T follicular helper cell (primary cell): ENCODE measurements around the gene TRAF1.

ENCODE experiments used
- DNase-seq: peaks from one replicate; pipeline ENCODE4 v3.0.0-alpha.2; 2020; ENCODE audit warnings: low read depth

The TRAF1 gene

DNA sequence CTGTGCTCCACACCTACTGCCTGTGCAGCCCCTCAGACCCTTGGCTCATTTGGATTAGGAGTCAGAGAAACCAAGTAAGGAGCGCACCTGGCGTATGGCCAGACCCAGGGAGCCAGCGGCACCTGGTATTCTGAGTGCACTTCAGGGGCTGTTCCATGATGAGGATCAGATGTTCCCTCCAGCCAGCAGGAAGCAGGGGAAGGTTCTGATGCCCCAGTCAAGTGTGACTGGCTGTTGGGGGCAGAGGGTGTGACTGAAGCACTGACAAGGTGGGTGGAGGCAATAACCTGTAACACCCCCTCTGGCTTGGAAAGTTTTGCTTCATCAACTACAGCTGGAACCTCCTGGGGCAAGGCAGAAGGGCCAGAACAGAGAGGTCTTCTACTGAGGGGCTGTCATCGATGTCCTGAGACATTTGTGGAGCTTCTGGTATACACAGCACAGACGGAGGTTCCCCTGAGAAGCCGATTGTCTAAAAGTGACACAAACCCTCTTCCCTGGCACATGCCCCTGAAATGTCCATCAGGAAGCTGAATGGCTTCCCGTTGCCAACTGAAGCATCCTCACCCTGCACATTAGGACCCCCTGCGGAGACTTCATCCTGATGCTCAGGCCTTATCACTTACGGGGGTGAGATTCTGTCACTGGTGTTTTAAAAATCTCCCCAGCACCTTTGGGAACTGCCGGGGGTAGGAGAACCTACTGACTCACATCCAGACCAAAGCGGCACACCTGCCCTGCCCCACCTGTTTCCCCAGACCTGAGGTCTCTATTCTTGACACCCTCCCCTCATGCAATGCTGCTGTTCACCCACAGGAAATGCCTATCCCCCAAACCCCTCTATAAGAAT is 21.1 kb downstream of the TRAF1 start:
- no peak for DNase-seq

DNA sequence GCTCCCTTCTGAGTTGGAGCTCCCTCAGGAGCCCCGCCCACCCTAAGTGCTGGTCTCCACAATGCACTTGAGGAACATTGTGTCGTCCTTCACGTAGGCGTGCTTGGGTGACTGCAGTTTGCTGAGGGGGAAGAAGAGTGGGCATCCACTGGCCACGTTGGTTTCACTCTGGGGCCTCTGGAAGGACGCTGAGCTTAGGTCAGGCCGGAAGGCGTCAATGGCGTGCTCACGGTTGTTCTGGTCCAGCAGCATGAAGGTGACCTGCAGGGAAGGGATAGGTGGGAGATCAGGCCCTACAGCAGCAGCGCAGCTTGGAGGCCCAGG is 21.7 kb downstream of the TRAF1 start:
- DNase-seq: no peak

DNA sequence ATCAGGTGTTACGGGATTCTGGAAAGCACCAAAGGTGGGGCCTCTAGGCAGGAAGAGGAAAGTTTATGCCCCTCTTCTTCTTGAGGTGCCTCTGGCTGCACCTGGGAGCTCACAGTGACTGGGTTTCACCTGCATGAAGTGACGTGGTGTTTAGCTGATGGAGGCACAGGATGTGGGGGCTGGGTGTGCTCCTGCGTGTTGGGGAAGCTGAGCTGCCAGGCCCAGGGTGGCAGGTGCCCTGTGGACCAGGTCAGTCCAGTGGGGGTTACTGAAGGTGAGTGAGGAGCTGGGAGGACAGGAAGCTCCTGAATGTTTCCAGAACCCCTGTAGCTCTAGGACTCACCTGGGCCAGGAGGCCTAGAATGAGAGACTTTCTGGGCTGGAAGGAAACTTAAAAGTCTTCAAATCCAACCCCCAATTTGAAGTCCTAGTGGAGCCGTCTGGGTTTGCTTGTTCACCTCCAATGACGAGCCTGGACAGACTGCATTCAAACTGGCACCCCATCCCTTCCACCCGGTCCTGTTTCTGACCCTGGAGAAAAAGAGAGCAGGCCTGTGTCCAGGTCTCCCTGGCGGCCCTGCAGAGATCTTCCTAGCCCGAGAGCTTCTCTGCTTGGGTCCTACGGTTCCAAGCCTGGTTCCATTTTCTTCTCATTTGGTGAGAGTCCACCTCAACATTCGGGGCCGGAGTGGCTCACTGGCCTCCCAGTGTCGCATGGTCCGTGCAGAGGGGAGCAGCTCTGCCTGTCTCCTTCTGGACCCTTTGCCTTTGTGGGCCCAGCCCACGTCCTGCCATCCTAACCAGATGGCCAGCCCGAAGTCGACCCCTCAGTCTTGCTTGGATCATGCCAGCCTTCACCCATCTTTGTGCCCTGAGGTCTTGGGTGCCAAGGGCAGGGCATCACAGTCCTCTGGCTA is 22.3 kb downstream of the TRAF1 start:
- DNase-seq: peak; percentile 68

GRCh38 chr9:120902569-120903535 is 23.7 kb downstream of the TRAF1 start:
- no peak for DNase-seq

DNA sequence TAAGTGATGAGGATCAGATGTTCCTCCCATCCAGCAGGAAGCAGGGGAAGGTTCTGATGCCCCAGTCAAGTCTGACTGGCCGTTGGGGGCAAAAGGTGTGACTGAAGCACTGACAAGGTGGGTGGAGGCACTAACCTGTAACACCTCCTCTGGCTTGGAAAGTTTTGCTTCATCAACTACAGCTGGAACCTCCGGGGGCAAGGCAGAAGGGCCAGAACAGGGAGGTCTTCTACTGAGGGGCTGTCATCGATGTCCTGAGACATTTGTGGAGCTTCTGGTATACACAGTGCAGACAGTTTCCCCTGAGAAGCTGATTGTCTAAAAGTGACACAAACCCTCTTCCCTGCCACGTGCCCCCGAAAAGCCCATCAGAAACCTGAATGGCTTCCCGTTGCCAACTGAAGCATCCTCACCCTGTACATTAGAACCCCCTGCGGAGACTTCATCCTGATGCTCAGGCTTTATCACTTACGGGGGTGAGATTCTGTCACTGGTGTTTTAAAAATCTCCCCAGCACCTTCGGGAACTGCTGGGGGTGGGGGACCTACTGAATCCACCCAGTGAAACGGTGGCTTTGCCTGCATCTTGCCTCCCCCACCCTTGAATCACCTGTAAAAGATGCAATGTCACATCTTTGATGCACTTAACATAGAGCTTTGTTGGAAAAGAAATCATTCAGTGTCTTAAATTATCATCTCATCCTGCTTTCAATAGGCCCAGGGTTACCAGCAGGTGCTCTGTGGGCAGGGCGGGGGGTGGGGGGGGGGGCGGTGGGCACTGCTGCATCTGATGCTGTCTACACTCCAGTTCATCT is 24.6 kb downstream of the TRAF1 start:
- DNase-seq: no peak

DNA sequence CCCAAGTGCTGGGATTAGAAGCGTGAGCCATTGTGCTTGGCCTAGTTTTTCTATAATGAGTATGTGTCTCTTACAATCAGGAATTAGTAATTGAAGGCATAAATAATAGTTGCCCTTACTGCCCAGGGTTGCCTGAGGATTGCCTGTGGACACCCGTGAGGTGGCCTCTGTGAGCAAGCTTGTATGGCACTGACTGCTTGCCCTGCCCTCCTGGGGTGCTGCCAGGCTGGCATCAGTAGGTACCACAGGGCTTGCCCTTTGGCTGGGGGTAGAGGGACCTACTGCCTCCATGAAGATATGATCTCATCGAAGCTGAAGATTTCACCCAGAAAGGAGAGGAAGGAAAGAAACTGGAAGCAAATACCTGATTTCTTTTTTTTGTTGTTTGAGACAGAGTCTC is 25.8 kb downstream of the TRAF1 start:
- no peak for DNase-seq

- DNase-seq: no peak
Observed at GRCh38 chr9:120899490-120900068, 27.0 kb downstream of the TRAF1 start.

GRCh38 chr9:120898396-120898795 is 28.2 kb downstream of the TRAF1 start:
- DNase-seq: no peak

- DNase-seq: no peak
Observed at GRCh38 chr9:120895951-120896350, 30.6 kb downstream of the TRAF1 start.

- no peak for DNase-seq
Observed at GRCh38 chr9:120894321-120895148, 32.1 kb downstream of the TRAF1 start.

DNA sequence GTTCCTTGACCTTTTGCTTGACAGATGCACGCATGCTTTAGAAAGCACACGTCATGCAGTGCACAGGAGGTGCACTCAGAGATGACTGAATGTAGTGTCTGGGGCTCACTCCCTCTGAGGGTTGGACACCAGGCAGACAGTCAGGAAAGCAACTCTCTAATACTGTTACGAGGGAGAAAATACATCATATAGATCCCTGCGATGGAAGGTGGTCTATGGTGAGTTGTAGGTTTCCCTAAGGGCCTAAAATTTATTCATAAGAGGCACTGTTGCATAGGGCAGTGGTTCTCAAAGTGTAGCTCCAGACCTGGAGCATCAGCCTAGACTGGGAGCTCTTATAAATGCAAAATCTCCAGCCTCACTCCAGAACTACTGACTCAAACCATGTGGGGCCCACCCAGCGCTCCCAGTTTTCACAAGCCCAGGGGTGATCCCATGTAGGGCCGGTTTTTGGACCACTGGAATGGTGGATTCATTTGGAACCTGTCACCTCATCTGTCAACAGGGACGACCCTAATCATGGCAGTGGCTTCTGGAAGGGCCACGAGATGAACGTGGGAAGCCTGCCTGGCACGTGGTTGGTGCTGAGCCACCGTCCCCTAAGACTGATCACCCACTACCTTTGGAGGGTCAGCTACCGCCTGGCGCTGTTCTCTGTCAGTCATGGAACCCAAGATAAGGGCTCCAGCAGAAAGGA is 32.8 kb downstream of the TRAF1 start:
- no peak for DNase-seq

DNA sequence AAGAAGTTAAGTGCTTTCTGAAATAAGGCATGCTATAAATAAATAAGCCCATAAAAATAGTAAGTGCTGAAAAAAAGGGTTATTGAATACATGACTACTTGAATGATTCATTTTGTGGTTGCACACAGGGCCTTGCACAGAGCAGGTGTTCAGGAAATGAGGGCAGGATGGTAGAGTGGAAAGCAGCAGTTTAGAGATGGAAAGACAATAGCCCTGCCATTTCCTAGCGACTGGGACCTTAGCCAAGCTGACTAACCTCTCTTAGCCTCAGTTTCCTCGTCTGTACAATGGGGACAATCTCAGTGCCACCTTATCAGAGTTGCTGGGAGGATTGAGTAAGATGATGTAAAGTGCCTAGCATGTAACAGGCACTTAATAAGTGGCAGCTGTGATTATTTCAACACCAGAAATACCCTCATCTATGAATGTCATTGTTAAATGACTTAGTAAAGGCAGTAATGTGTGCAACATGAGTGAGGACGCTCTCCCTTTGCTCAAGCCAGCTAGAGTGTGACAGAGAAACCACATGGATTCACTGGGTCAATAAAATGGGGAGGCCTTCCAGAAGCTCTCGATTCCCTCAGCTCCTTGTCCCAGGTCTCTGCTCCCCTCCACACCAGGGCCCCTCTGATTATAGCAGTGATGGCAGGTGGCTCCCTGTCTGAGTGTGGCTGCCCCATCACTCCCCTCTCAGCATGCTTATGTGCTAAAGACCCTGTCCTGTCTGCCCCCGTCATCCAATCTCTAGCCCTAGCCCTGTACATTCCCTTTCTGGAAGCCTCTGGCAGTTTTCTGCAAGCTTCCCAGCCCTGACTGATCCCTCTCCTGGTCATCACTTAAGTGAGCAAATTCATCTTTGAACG is 33.6 kb downstream of the TRAF1 start:
- peak; percentile 60 for DNase-seq

DNA sequence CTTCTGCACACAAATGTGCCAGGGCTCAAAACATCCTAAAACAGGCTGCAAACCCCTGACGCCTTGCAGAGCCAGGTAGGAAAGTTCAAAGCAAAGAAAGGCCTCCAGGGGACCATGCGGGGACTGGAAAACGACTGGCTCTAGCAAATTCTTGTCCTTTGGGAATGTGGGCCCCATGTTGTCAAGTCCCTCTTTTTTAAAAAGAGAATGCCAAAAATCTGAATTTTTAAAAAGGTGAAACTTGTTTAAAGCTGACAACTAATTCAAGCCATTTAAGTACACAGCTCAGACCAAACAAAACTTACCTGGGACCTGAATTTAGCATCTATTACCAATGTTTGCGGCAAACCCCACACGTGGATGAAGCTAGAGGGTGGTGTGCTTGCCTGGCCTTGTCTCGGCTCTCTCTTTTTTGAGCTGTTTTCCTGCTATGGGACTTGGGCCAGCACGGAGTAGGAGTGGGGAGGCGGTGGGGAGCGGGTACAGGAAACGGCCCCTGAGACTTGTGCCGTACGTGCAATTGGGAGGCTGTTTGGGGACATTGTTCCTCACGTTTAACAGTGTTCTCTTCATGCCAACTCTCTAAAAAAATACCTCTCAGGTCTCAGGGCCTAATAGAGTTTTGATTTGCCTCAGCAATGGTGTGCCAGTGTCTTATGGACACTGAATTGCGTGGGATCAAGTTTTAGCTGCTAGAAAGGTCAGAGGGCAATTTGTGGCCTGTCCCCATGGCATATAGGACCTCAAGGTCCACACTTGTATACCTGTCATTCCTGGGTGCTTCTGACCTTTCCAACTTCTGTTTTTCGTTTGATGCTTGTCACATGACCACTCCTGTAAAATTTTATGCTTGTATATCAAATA is 34.5 kb downstream of the TRAF1 start:
- no peak for DNase-seq

DNA sequence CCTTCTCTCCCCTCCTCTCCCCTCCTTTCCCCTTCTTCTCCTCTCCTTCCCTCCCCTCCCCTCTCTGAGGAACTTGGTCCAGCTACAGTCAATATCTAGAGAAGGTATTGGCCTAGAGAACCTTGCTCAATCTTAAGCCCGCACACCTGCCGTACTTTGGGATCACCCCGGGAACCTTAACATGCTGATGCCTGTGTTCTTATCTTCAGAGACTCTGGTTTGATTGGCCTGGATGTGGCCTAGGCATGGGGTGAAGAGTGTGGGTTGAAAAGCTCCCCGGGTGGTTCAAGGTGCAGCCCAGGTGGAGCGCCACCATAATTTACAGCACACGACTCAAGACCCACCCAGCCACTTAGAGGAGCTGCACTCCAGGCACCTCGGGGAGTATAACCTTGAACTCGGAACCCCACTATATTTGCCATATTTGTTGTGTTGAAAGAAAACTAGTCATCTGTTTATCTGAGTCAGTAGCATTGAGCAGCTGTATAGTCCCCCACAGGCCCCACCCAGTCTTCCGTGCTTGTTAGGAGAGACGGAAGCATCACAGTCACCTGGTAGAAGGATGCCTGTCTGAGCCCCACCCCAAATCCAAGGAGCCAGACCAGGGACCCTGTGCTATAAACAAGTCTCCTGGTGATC is 35.2 kb downstream of the TRAF1 start:
- DNase-seq: peak; percentile 54

- DNase-seq: no peak
Observed at GRCh38 chr9:120890320-120891244, 36.0 kb downstream of the TRAF1 start.
